Dendritic cell treated with granulocyte-macrophage colony-stimulating factor and Interleukin-4, amounts not matched to agents 40 ng/mL and 50 ng/mL, for 4 days (primary cell): Measurements from ENCODE around the gene SOX21.

ENCODE experiments used
- H3K27ac Mint-ChIP-seq: one replicate; pipeline ENCODE4 v1.8.0; 2022; ENCODE audit warnings: mild to moderate bottlenecking, mixed read lengths
- H3K27me3 Mint-ChIP-seq: one replicate; pipeline ENCODE4 v1.8.0; 2022; ENCODE audit warnings: mild to moderate bottlenecking, mixed read lengths
- H3K36me3 Mint-ChIP-seq: one replicate; pipeline ENCODE4 v1.8.0; 2022; ENCODE audit warnings: low read depth, mixed read lengths
- H3K4me1 Mint-ChIP-seq: one replicate; pipeline ENCODE4 v1.8.0; 2022; ENCODE audit warnings: low read depth, mixed read lengths
- H3K4me3 Mint-ChIP-seq: one replicate; pipeline ENCODE4 v1.8.0; 2022; ENCODE audit warnings: mild to moderate bottlenecking, moderate library complexity, mixed read lengths
- H3K9me3 Mint-ChIP-seq: one replicate; pipeline ENCODE4 v1.8.0; 2022; ENCODE audit warnings: mixed read lengths
- intact Hi-C: fragments of 100-400 bp; cut with micrococcal nuclease; formaldehyde crosslinking; loops from one replicate; pipeline ENCODE4 v1.15.0; 2022

The SOX21 gene

GRCh38 chr13:94713561-94714182 is 1.3 kb upstream of the SOX21 start:
- Mint-ChIP-seq H3K27me3 (peaks cover 78% of the 10 kb centered on the region), H3K36me3 (no peaks in the 10 kb centered on the region), H3K4me3 (no peak overlapping the region), H3K4me1 (peaks cover 17% of the 10 kb centered on the region), H3K27ac (no peak overlapping the region), H3K9me3 (no peaks in the 10 kb centered on the region)
- intact Hi-C loops, result no loop called here

DNA sequence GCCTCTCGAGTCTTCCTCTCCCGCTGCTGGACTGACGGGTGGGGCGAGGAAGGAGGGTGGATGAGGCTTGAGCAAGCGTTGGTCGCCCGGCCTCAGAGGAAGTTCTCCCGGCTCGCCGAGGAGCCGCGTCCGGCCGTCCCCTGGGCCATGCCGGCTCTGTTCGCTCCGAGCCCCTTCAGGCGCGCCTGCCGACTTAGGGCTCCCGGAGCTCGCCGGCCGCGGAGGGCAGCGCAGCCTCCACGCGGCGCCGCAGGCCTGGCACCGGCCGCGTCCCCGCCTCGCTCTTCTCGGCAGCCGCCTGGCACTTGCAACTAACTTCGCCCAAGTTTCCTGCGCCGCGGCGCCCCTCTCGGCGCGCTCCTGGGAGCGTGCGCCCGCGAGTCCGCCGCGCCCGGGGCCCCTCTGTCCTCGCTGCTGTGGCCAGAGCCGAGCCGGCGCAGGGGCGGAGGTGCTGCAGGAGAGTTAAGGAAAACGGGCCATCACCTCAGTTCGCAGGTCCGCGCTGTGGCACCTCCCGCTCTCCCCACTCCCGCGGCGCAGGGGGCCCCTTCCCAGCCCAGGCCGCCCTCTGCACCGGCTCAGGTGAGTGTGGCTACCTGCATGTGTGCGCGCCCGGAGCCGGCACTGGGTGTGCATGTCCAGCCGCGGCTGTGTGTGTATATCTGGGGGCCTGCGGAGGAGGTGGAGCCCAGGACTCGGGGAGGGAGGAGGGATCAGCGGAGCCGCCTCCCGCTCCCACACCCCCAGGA is 641 bp upstream of the SOX21 start:
- H3K36me3 Mint-ChIP-seq, result no peaks in the 10 kb centered on the region
- H3K9me3 Mint-ChIP-seq, result no peaks in the 10 kb centered on the region
- intact Hi-C loops, result no loop called here
- peaks cover 84% of the 10 kb centered on the region for H3K27me3 Mint-ChIP-seq
- H3K27ac Mint-ChIP-seq, result no peak overlapping the region
- H3K4me1 Mint-ChIP-seq, result peaks cover 22% of the 10 kb centered on the region
- no peak overlapping the region for H3K4me3 Mint-ChIP-seq

DNA sequence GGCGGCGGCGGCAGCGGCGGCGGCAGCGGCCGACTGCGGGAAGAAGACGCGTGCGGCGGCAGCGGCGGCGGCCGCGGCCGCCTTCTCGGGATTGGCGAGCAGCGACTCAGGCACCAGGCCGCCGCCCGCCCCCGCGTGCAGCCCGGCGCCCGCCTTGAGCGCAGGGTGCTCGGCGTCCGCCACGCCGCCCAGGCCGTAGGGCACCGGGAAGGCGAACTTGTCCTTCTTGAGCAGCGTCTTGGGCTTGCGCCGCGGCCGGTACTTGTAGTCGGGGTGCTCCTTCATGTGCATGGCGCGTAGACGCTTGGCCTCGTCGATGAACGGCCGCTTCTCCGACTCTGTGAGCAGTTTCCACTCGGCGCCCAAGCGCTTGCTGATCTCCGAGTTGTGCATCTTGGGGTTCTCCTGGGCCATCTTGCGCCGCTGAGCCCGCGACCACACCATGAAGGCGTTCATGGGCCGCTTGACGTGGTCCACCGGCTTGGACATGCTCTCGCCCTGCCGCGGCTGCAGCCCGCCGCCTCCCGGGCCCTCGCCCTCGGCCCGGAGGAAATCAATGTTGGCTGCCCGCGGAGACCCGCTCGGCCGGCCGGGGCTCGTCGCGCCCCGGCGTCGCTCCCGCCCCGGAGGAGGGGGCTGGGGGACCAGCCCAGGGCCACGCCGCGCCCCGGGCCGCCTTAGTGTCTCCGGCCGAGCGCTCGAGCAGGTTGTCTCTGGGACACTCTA is 621 bp downstream of the SOX21 start:
- peak overlapping the region; percentile 32 for H3K4me3 Mint-ChIP-seq
- intact Hi-C loops, result no loop called here
- peaks cover 87% of the 10 kb centered on the region for H3K27me3 Mint-ChIP-seq
- no peaks in the 10 kb centered on the region for H3K36me3 Mint-ChIP-seq
- no peaks in the 10 kb centered on the region for H3K9me3 Mint-ChIP-seq
- H3K27ac Mint-ChIP-seq, result no peak overlapping the region
- peaks cover 31% of the 10 kb centered on the region for H3K4me1 Mint-ChIP-seq

GRCh38 chr13:94710881-94711560 is 1.3 kb downstream of the SOX21 start:
- no peaks in the 10 kb centered on the region for H3K36me3 Mint-ChIP-seq
- H3K4me3 Mint-ChIP-seq, result peak overlapping the region; percentile 66
- H3K4me1 Mint-ChIP-seq, result peaks cover 31% of the 10 kb centered on the region
- H3K27me3 Mint-ChIP-seq, result peaks cover 87% of the 10 kb centered on the region
- intact Hi-C loops, result no loop called here
- H3K27ac Mint-ChIP-seq, result no peak overlapping the region
- H3K9me3 Mint-ChIP-seq, result no peaks in the 10 kb centered on the region

- H3K36me3 Mint-ChIP-seq, result no peaks in the 10 kb centered on the region
- H3K9me3 Mint-ChIP-seq, result no peaks in the 10 kb centered on the region
- no peak overlapping the region for H3K27ac Mint-ChIP-seq
- peaks cover 87% of the 10 kb centered on the region for H3K27me3 Mint-ChIP-seq
- intact Hi-C loops, result no loop called here
- peaks cover 31% of the 10 kb centered on the region for H3K4me1 Mint-ChIP-seq
- H3K4me3 Mint-ChIP-seq, result no peak overlapping the region
Observed at GRCh38 chr13:94710065-94710781, 2.1 kb downstream of the SOX21 start.

DNA sequence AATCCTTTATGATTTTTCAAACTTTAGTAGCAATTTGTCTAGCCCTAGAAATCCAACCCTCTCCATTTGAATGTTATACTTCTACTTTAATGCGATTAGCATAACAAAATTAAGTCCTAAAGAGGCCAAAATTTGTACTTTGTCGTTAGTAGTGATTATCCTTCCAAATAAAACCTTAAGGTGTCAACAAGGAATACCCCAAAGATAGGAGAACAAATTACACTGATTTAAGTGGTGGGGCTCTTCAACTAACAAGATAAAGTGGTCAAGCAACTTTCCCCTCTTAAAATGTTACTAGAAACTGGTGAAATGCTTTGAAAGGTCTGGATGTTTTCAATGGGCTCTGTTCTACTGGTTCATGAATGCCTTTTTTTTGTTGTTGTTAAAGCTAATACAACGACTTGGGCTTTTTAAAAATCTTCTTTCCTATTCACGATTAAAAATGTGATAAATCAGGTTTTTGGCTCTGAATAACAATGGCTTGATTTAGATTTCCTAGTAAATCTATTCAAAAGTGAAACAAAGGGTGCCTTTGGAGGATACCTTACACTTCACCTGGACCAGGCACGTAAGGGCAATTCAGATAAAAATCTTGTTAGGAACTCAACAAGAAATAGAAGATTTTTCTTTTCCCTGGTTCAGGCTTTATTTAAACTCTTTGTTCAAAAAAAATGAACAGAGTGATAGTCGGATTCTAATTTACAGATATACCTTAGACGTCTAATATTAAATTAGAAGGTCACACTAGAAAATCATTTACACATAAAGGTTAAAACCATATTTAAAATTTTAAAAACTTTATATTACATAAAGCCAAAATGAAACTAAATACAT is 3.1 kb downstream of the SOX21 start:
- Mint-ChIP-seq H3K4me1 (peaks cover 31% of the 10 kb centered on the region), H3K36me3 (no peaks in the 10 kb centered on the region), H3K27me3 (peaks cover 87% of the 10 kb centered on the region), H3K9me3 (no peaks in the 10 kb centered on the region), H3K27ac (no peak overlapping the region), H3K4me3 (no peak overlapping the region)
- intact Hi-C loops, result no loop called here

- Mint-ChIP-seq H3K4me3 (no peak overlapping the region), H3K27me3 (peaks cover 87% of the 10 kb centered on the region), H3K4me1 (peaks cover 31% of the 10 kb centered on the region), H3K36me3 (no peaks in the 10 kb centered on the region), H3K27ac (no peak overlapping the region), H3K9me3 (no peaks in the 10 kb centered on the region)
- intact Hi-C loops, result no loop called here
Observed at GRCh38 chr13:94708031-94708859, 4.1 kb downstream of the SOX21 start.

DNA sequence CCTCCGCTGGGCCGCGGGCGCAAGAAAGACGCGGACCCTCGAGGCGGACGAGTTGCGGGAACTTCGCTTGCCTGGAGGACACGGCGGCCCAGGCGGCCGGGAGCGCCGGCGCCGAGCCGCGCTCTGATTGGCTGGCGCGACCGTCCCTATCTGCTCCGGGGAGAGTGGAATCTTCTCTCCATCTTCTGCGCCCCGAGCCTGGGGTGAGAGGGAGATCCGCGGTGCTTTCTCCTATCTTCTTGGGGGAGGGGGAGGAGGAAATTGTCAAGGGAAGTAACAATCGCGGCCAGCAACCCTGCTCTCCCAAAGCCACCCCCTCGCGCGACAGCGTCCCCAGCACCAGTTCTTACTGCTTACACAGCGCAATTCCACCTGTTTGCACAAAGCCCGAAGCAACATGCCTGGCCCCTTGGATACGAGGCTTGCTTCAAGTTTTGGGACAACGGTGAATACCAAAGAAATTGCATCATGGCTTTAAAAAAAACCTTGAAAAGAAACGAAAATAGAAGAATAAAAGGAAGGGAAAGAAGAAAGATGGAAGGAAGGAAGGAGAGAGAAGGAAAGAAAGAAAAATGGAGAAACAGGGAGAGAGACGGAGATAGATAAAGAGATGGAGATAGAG is 4.8 kb downstream of the SOX21 start:
- no peaks in the 10 kb centered on the region for H3K9me3 Mint-ChIP-seq
- H3K27ac Mint-ChIP-seq, result no peak overlapping the region
- no peaks in the 10 kb centered on the region for H3K36me3 Mint-ChIP-seq
- H3K27me3 Mint-ChIP-seq, result peaks cover 88% of the 10 kb centered on the region
- intact Hi-C loops, result no loop called here
- peaks cover 29% of the 10 kb centered on the region for H3K4me1 Mint-ChIP-seq
- H3K4me3 Mint-ChIP-seq, result no peak overlapping the region

- no peak overlapping the region for H3K27ac Mint-ChIP-seq
- peaks cover 90% of the 10 kb centered on the region for H3K27me3 Mint-ChIP-seq
- no peak overlapping the region for H3K4me3 Mint-ChIP-seq
- intact Hi-C loops, result no loop called here
- no peaks in the 10 kb centered on the region for H3K36me3 Mint-ChIP-seq
- H3K9me3 Mint-ChIP-seq, result no peaks in the 10 kb centered on the region
- peaks cover 24% of the 10 kb centered on the region for H3K4me1 Mint-ChIP-seq
Observed at GRCh38 chr13:94706843-94707399, 5.4 kb downstream of the SOX21 start.

DNA sequence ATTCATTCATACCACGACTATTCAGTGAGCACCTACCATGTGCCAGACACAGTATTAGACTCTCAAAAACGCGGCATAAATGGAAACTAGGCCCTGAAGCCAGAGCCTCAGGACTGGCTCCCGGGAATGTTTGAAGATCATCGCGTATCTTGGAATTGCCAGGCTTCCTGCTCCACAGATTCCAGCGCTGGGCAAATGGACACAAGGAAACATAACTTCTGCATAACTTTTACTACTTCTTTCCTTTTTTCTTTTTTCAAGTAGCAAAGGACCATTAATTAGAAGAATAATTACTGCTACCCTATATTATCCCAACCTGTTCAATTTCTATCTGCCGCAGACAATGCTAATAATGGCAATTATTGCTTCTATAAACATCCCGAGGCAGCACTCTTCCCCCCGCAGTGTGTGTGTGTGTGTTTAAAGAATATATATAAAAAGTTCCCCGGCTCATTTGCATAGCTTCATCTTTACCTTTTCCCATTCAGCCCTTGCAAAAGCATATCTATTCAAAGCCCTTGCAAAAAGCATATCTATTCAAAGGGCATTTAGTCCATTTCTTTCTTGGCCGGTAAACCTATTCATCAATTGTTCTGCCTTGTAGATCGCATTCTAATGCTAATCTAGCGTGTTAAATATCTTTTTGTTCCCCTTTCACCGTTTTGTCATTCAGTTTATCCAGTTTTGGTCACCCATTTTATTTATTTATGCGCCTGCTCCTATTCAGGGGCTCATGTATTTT is 6.1 kb downstream of the SOX21 start:
- no peaks in the 10 kb centered on the region for H3K36me3 Mint-ChIP-seq
- intact Hi-C loops, result no loop called here
- no peak overlapping the region for H3K27ac Mint-ChIP-seq
- H3K4me1 Mint-ChIP-seq, result peaks cover 24% of the 10 kb centered on the region
- no peak overlapping the region for H3K4me3 Mint-ChIP-seq
- no peaks in the 10 kb centered on the region for H3K9me3 Mint-ChIP-seq
- H3K27me3 Mint-ChIP-seq, result peaks cover 93% of the 10 kb centered on the region
